Gastrocnemius medialis (tissue), 4 donors: ENCODE data around the gene NYAP2. TPM values are rescaled to one million over a fixed set of nuclear protein-coding genes. Genes with fewer than 3 reads are reported as not detected.

ENCODE experiments used
- ATAC-seq, 2 donors: fragments of 150-250 bp; one replicate each; pipeline ENCODE4 v1.9.1; 2016
- DNase-seq, 2 donors: peaks; one replicate each; pipeline ENCODE4 v3.0.0-alpha.2; 2019
- H3K27ac ChIP-seq, 4 donors: fragments of 200-600 bp; sonication (generic); 1 replicate in 1 of 4; 2 replicates in 3 of 4; pipeline ENCODE4 v1.5.1; 2016 to 2018; ENCODE audit warnings: mild to moderate bottlenecking in 2 of 4, moderate library complexity in 1 of 4
- H3K27me3 ChIP-seq, 3 donors: fragments of 200-600 bp; sonication (generic) in 2 of 3; 1 replicate in 1 of 3; 2 replicates in 2 of 3; pipeline versions ENCODE4 v1.5.1 to v1.6.0; 2016 to 2019; ENCODE audit warnings: mild to moderate bottlenecking in 1 of 3, moderate library complexity in 1 of 3
- H3K36me3 ChIP-seq, 2 donors: fragments of 200-600 bp; sonication (generic) in 1 of 2; one replicate each; pipeline ENCODE4 v1.5.1; 2017 to 2018
- H3K4me1 ChIP-seq, 2 donors: fragments of 200-600 bp; sonication (generic) in 1 of 2; one replicate each; pipeline ENCODE4 v1.5.1; 2016 to 2017; ENCODE audit warnings: mild to moderate bottlenecking in 2 of 2
- H3K4me3 ChIP-seq, 4 donors: fragments of 200-600 bp; sonication (generic) in 3 of 4; 1 replicate in 1 of 4; 2 replicates in 3 of 4; pipeline ENCODE4 v1.5.1; 2016 to 2019; ENCODE audit warnings: mild to moderate bottlenecking in 2 of 4
- H3K9me3 ChIP-seq, 3 donors: fragments of 200-600 bp; sonication (generic) in 2 of 3; 1 replicate in 1 of 3; 2 replicates in 2 of 3; pipeline ENCODE4 v1.5.1; 2016 to 2019
- POLR2A ChIP-seq, 2 donors: fragments of 450-650 bp; IDR thresholded peaks; one replicate each; pipeline ENCODE4 v1.6.1; 2017; ENCODE audit warnings: antibody characterized with exemption in 2 of 2, mild to moderate bottlenecking in 2 of 2, moderate library complexity in 2 of 2
- in situ Hi-C, 4 donors: fragments of 200-750 bp; cut with MboI; loops; one replicate each; pipeline versions ENCODE4 v1.15.0 to v1.8.0; 2017; ENCODE audit warnings: low sequenced_read_pairs in 4 of 4
- intact Hi-C: fragments of 100-400 bp; cut with DNase I; formaldehyde crosslinking; loops from one replicate; pipeline ENCODE4 v1.15.1; 2023; ENCODE audit warnings: low total_unique reads
- total RNA-seq, 4 donors: library from RNA; depleted of rRNA; stranded (reverse); fragments of >200 nt; gene quantifications; one replicate each; pipeline versions ENCODE4 v1.1.0 to v1.2.3, GENCODE V29; 2016
- TF ChIP-seq, protein P1 (sequence below), 5 experiments: fragments of 450-650 bp in 3 of 5; fragments of 200-600 bp in 2 of 5; sonication (generic) in 2 of 5; IDR thresholded peaks in 4 of 5; conservative IDR thresholded peaks in 1 of 5; 1 replicate in 4 of 5; 2 replicates in 1 of 5; pipeline ENCODE4 v1.5.1; 2016 to 2019; ENCODE audit warnings: antibody characterized with exemption in 5 of 5, mild to moderate bottlenecking in 3 of 5, moderate library complexity in 3 of 5

Gene NYAP2
- total RNA-seq, 4 donors from 2014 or later = 0.36 to 1.7 (median 1.5) TPM

DNA sequence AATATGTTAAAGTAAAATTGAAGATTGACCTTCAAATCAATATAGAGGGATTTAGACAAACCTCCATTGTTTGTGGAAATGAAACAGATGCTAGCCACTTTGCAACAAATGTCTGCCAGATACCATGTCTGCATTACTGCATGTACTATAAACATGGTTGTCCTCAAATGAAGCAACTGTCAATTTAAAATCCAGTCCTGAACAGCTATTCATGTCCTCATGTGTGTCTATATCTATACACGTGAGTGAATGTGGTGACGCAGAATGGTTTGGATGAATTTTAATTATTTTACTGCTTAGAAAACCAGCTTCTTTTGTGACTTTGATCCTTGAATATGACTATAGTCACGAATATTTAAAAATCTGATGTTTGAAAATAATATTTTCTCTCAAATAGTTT is 71.5 kb downstream of the NYAP2 start:
- H3K9me3 ChIP-seq = no peaks in the 10 kb centered on the region
- H3K27ac ChIP-seq = no peak overlapping the region
- no peaks in the 10 kb centered on the region for H3K36me3 ChIP-seq
- TF ChIP-seq, protein P1, sequence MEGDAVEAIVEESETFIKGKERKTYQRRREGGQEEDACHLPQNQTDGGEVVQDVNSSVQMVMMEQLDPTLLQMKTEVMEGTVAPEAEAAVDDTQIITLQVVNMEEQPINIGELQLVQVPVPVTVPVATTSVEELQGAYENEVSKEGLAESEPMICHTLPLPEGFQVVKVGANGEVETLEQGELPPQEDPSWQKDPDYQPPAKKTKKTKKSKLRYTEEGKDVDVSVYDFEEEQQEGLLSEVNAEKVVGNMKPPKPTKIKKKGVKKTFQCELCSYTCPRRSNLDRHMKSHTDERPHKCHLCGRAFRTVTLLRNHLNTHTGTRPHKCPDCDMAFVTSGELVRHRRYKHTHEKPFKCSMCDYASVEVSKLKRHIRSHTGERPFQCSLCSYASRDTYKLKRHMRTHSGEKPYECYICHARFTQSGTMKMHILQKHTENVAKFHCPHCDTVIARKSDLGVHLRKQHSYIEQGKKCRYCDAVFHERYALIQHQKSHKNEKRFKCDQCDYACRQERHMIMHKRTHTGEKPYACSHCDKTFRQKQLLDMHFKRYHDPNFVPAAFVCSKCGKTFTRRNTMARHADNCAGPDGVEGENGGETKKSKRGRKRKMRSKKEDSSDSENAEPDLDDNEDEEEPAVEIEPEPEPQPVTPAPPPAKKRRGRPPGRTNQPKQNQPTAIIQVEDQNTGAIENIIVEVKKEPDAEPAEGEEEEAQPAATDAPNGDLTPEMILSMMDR (IDR thresholded peaks at IDR 0.05 in 4 of 5, conservative IDR thresholded peaks at IDR 0.05 in 1 of 5) = no peak
- TF ChIP-seq POLR2A (IDR thresholded peaks at IDR 0.05) = no peak
- ATAC-seq (no peak), DNase-seq (no peak)
- in situ Hi-C loops = no loop called here
- no peak overlapping the region for H3K4me3 ChIP-seq
- no peaks in the 10 kb centered on the region for H3K27me3 ChIP-seq
- H3K4me1 ChIP-seq = no peaks in the 10 kb centered on the region
- intact Hi-C loops = no loop called here

DNA sequence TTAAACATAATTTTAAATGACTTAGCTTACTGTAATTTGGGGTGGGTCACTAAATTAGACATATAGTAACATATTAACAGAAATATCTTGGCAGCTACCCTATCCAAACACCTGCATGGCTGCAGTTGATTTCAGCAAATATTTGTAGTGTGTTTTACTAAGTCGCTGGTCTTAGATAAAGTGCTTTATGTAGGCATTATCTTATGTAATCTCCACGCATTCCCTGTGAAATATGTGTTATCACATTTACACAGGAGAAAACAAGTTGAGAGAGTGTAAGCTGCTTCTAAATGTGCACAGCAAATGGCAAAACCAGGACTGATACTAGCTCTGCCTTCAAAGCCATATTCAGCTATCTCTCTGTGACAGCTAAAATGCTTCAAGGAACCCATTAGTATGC is 72.0 kb downstream of the NYAP2 start:
- Histone ChIP-seq H3K9me3 (no peaks in the 10 kb centered on the region), H3K36me3 (no peaks in the 10 kb centered on the region), H3K27me3 (no peaks in the 10 kb centered on the region), H3K4me3 (no peak overlapping the region), H3K4me1 (no peaks in the 10 kb centered on the region), H3K27ac (no peak overlapping the region)
- TF ChIP-seq, protein P1 (IDR thresholded peaks at IDR 0.05 in 4 of 5, conservative IDR thresholded peaks at IDR 0.05 in 1 of 5) = no peak
- no peak for TF ChIP-seq POLR2A (IDR thresholded peaks at IDR 0.05)
- intact Hi-C loops = no loop called here
- in situ Hi-C loops = no loop called here
- DNase-seq = no peak
- no peak for ATAC-seq

DNA sequence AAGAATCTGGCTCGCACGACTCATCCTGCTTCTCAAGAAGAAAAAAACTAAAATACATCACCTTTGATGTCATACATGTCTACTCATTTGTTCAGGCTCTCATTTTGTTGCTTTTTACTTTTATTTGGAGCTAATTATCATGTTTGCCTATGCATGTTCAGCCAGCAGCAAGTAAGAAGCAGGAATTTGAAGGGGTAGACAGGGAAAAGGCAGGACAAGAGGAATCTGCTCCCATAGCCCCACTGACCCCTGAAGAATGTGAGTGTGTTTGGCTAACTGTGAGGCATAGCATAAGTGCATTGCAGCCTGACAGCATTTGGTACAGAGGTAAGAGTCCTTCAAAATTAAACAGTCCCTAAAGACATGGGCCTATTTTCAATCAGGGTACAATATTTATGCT is 72.7 kb downstream of the NYAP2 start:
- Histone ChIP-seq H3K4me1 (no peaks in the 10 kb centered on the region), H3K4me3 (no peak overlapping the region), H3K27me3 (no peaks in the 10 kb centered on the region), H3K27ac (no peak overlapping the region), H3K36me3 (no peaks in the 10 kb centered on the region), H3K9me3 (no peaks in the 10 kb centered on the region)
- ATAC-seq (no peak), DNase-seq (no peak)
- no peak for TF ChIP-seq POLR2A (IDR thresholded peaks at IDR 0.05)
- TF ChIP-seq, protein P1 (IDR thresholded peaks at IDR 0.05 in 4 of 5, conservative IDR thresholded peaks at IDR 0.05 in 1 of 5) = no peak
- intact Hi-C loops (no loop called here), in situ Hi-C loops (no loop called here)

DNA sequence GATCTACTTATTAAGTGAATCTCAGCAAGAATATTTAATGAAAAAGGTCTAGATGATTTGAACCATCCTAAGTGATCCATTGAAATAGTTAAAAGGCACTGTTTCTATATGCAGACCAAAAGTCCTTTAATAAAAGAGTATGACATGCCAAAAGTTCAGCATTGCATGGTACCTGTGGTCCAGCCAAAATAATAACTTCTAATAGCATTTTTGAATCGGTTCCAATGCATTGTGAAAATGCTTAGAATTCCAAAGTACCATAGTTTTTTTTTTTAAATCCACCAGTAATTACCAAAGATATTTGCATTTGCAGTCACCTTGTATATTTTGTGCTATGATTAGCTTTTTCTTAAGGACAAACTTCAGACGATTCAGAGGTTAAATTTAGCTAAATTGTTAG is 79.9 kb downstream of the NYAP2 start:
- no peak for TF ChIP-seq POLR2A (IDR thresholded peaks at IDR 0.05)
- TF ChIP-seq, protein P1 (IDR thresholded peaks at IDR 0.05 in 4 of 5, conservative IDR thresholded peaks at IDR 0.05 in 1 of 5) = no peak
- Histone ChIP-seq H3K4me1 (no peaks in the 10 kb centered on the region), H3K9me3 (no peaks in the 10 kb centered on the region), H3K27me3 (no peaks in the 10 kb centered on the region), H3K36me3 (no peaks in the 10 kb centered on the region), H3K27ac (no peak overlapping the region), H3K4me3 (no peak overlapping the region)
- ATAC-seq (no peak), DNase-seq (no peak)
- intact Hi-C loops (no loop called here), in situ Hi-C loops (no loop called here)

DNA sequence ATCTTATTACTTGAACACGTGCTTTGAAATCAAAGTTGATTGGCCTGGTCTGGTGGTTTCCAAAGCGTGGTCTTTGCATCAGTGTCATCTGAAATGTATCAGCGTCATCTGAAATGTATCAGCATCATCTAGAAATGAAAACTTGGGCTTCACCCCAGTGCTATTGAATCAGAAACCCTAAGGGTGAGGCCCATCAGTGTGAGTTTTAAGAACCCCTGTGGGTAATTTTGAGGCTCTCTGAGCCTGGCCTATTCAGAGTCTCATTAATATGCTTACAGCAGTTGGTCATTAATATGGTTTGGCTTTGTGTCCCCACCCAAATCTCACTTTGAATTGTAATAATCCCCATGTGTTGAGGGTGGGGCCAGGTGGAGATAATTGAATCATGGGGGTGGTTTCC is 85.2 kb downstream of the NYAP2 start:
- intact Hi-C loops = no loop called here
- TF ChIP-seq POLR2A (IDR thresholded peaks at IDR 0.05) = no peak
- TF ChIP-seq, protein P1 (IDR thresholded peaks at IDR 0.05 in 4 of 5, conservative IDR thresholded peaks at IDR 0.05 in 1 of 5) = no peak
- in situ Hi-C loops = no loop called here

More for the DNA sequence above, 85.2 kb downstream of the NYAP2 start:
- Histone ChIP-seq H3K9me3 (no peaks in the 10 kb centered on the region), H3K4me3 (no peak overlapping the region), H3K27me3 (no peaks in the 10 kb centered on the region), H3K4me1 (no peaks in the 10 kb centered on the region), H3K36me3 (no peaks in the 10 kb centered on the region), H3K27ac (no peak overlapping the region)
- ATAC-seq (no peak), DNase-seq (no peak)
